CD8-positive, alpha-beta memory T cell (primary cell): Measurements from ENCODE around the gene SPNS2. TPM values are rescaled to one million over a fixed set of nuclear protein-coding genes. Genes with fewer than 3 reads are reported as not detected.

Source experiments
- CTCF ChIA-PET: fragments of 350-600 bp; sonication (Branson Sonifier 250); formaldehyde crosslinking; loops from one replicate; lab custom pipeline; 2021; ENCODE audit warnings: antibody characterized with exemption; lab: Charles Lee
- POLR2A ChIA-PET: fragments of 350-600 bp; sonication (Branson Sonifier 250); formaldehyde crosslinking; loops from one replicate; lab custom pipeline; 2021; ENCODE audit warnings: antibody characterized with exemption; lab: Charles Lee
- DNase-seq, 5 donors: peaks; one replicate each; pipeline versions ENCODE4 v3.0.0 to v3.0.0-alpha.2; 2020 to 2022; ENCODE audit warnings: mixed read lengths in 1 of 5
- H3K27ac ChIP-seq: one replicate; pipeline ENCODE4 v1.7.0; 2013; ENCODE audit warnings: low read depth, mild to moderate bottlenecking, low read length, moderate library complexity
- H3K27me3 ChIP-seq: 2 replicates; pipeline ENCODE4 v1.7.0; 2013; ENCODE audit warnings: low read length, mild to moderate bottlenecking; ENCODE audit not compliant: insufficient read depth, poor library complexity, severe bottlenecking
- H3K36me3 ChIP-seq: 2 replicates; pipeline ENCODE4 v1.7.0; 2013; ENCODE audit warnings: mild to moderate bottlenecking, low read length, moderate library complexity; ENCODE audit not compliant: insufficient read depth
- H3K4me1 ChIP-seq: 2 replicates; pipeline ENCODE4 v1.7.0; 2013; ENCODE audit warnings: mild to moderate bottlenecking, low read length, moderate library complexity; ENCODE audit not compliant: insufficient read depth
- H3K4me3 ChIP-seq: 2 replicates; pipeline ENCODE4 v1.7.0; 2013; ENCODE audit warnings: mild to moderate bottlenecking, low read length
- H3K9me3 ChIP-seq: 2 replicates; pipeline ENCODE4 v1.7.0; 2013; ENCODE audit warnings: mild to moderate bottlenecking, low read length
- H3K27ac Mint-ChIP-seq, 8 donors: one replicate each; pipeline ENCODE4 v1.8.0; 2020 to 2021; ENCODE audit warnings: mixed read lengths in 8 of 8, mild to moderate bottlenecking in 6 of 8, inconsistent platforms in 3 of 8, moderate library complexity in 3 of 8
- H3K27me3 Mint-ChIP-seq, 2 donors: one replicate each; pipeline ENCODE4 v1.8.0; 2020 to 2021; ENCODE audit warnings: mixed read lengths in 2 of 2, mild to moderate bottlenecking in 1 of 2, moderate library complexity in 1 of 2
- H3K36me3 Mint-ChIP-seq, 3 donors: one replicate each; pipeline ENCODE4 v1.8.0; 2020 to 2021; ENCODE audit warnings: mixed read lengths in 3 of 3, inconsistent platforms in 1 of 3, mild to moderate bottlenecking in 1 of 3
- H3K4me1 Mint-ChIP-seq, 3 donors: one replicate each; pipeline ENCODE4 v1.8.0; 2020 to 2021; ENCODE audit warnings: mixed read lengths in 3 of 3, inconsistent platforms in 1 of 3, mild to moderate bottlenecking in 1 of 3
- H3K4me3 Mint-ChIP-seq, 7 donors: one replicate each; pipeline ENCODE4 v1.8.0; 2020 to 2021; ENCODE audit warnings: mixed read lengths in 7 of 7, mild to moderate bottlenecking in 6 of 7, moderate library complexity in 4 of 7, inconsistent platforms in 2 of 7
- H3K9me3 Mint-ChIP-seq, 5 donors: one replicate each; pipeline ENCODE4 v1.8.0; 2020 to 2022; ENCODE audit warnings: mixed read lengths in 5 of 5, mild to moderate bottlenecking in 3 of 5, moderate library complexity in 2 of 5, inconsistent platforms in 1 of 5
- polyA plus RNA-seq: library from polyadenylated mRNA; unstranded; fragments of 300-500 nt; fragmentation: Illumina TruSeq; gene quantifications from one replicate; pipeline ENCODE4 v1.2.3, GENCODE V29; 2021
- total RNA-seq, 2 experiments: library from RNA; stranded (reverse); gene quantifications; one replicate each; pipeline ENCODE4 v1.2.3, GENCODE V29; 2021

Gene SPNS2
- total and polyA plus RNA-seq, 3 experiments from 2014 or later = 0.10 to 0.50 (median 0.49) TPM

GRCh38 chr17:4513113-4514032, 14.7 kb downstream of the SPNS2 start:
- Mint-ChIP-seq H3K36me3 (peaks cover 0 to 1% (median 0%) of the 10 kb centered on the region in 3 donors), H3K27ac (no peak overlapping the region), H3K4me1 (peaks cover 13 to 23% (median 14%) of the 10 kb centered on the region in 3 donors), H3K4me3 (no peak overlapping the region), H3K27me3 (peaks cover 0 to 2% of the 10 kb centered on the region in 2 donors), H3K9me3 (no peaks in the 10 kb centered on the region)
- Histone ChIP-seq H3K4me3 (no peak overlapping the region), H3K27ac (no peak overlapping the region), H3K9me3 (no peaks in the 10 kb centered on the region), H3K27me3 (no peaks in the 10 kb centered on the region), H3K36me3 (no peaks in the 10 kb centered on the region), H3K4me1 (peaks cover 11% of the 10 kb centered on the region)
- POLR2A ChIA-PET = no interaction called here
- no peak for DNase-seq
- CTCF ChIA-PET = no interaction called here

GRCh38 chr17:4514206-4514605, 15.5 kb downstream of the SPNS2 start:
- Mint-ChIP-seq H3K36me3 (peaks cover 0 to 1% (median 0%) of the 10 kb centered on the region in 3 donors), H3K4me1 (peaks cover 6 to 15% (median 7%) of the 10 kb centered on the region in 3 donors), H3K4me3 (no peak overlapping the region), H3K27ac (no peak overlapping the region), H3K27me3 (peaks cover 0 to 2% of the 10 kb centered on the region in 2 donors), H3K9me3 (no peaks in the 10 kb centered on the region)
- DNase-seq = no peak
- CTCF ChIA-PET = no interaction called here
- Histone ChIP-seq H3K4me3 (no peak overlapping the region), H3K27ac (no peak overlapping the region), H3K27me3 (no peaks in the 10 kb centered on the region), H3K36me3 (no peaks in the 10 kb centered on the region), H3K4me1 (peaks cover 5% of the 10 kb centered on the region), H3K9me3 (no peaks in the 10 kb centered on the region)
- POLR2A ChIA-PET = no interaction called here

GRCh38 chr17:4514779-4515178, 16.1 kb downstream of the SPNS2 start:
- Histone ChIP-seq H3K4me1 (no peaks in the 10 kb centered on the region), H3K4me3 (no peak overlapping the region), H3K36me3 (no peaks in the 10 kb centered on the region), H3K27me3 (no peaks in the 10 kb centered on the region), H3K27ac (no peak overlapping the region), H3K9me3 (no peaks in the 10 kb centered on the region)
- Mint-ChIP-seq H3K4me1 (peaks cover under 1 to 9% (median 2%) of the 10 kb centered on the region in 3 donors), H3K9me3 (no peaks in the 10 kb centered on the region), H3K27ac (no peak overlapping the region), H3K36me3 (peaks cover 0 to 1% (median 0%) of the 10 kb centered on the region in 3 donors), H3K4me3 (no peak overlapping the region), H3K27me3 (peaks cover 0 to 2% of the 10 kb centered on the region in 2 donors)
- POLR2A ChIA-PET = no interaction called here
- CTCF ChIA-PET = no interaction called here
- no peak for DNase-seq

GRCh38 chr17:4515501-4515900, 16.8 kb downstream of the SPNS2 start:
- Mint-ChIP-seq H3K4me1 (peaks cover 0 to 5% (median 1%) of the 10 kb centered on the region in 3 donors), H3K4me3 (no peak overlapping the region), H3K9me3 (no peaks in the 10 kb centered on the region), H3K27me3 (peaks cover 0 to 2% of the 10 kb centered on the region in 2 donors), H3K27ac (no peak overlapping the region), H3K36me3 (peaks cover 0 to 1% (median 0%) of the 10 kb centered on the region in 3 donors)
- Histone ChIP-seq H3K4me1 (no peaks in the 10 kb centered on the region), H3K9me3 (no peaks in the 10 kb centered on the region), H3K27me3 (no peaks in the 10 kb centered on the region), H3K4me3 (no peak overlapping the region), H3K36me3 (no peaks in the 10 kb centered on the region), H3K27ac (no peak overlapping the region)
- ChIA-PET POLR2A (no interaction called here), CTCF (no interaction called here)
- no peak for DNase-seq

- H3K27ac ChIP-seq = no peak overlapping the region
- H3K4me1 Mint-ChIP-seq = no peaks in the 10 kb centered on the region
- ChIA-PET POLR2A (interaction anchor here (0.9 kb wide), 1 partner anchor 17 kb away, joined by 7 read pairs; no protein-coding TSS in a partner anchor), CTCF (no interaction called here)
- no peak for DNase-seq
- no peak overlapping the region for H3K4me3 ChIP-seq
- no peaks in the 10 kb centered on the region for H3K9me3 ChIP-seq
- H3K27me3 Mint-ChIP-seq = peaks cover 0 to 2% of the 10 kb centered on the region in 2 donors
- no peaks in the 10 kb centered on the region for H3K9me3 Mint-ChIP-seq
- H3K27me3 ChIP-seq = no peaks in the 10 kb centered on the region
- H3K27ac Mint-ChIP-seq = no peak overlapping the region
- no peak overlapping the region for H3K4me3 Mint-ChIP-seq
- H3K36me3 ChIP-seq = no peaks in the 10 kb centered on the region
- no peaks in the 10 kb centered on the region for H3K4me1 ChIP-seq
- H3K36me3 Mint-ChIP-seq = peaks cover 0 to 1% (median 0%) of the 10 kb centered on the region in 3 donors
These were observed 18.1 kb downstream of the SPNS2 start for GRCh38 chr17:4516735-4517134.

- no peak overlapping the region for H3K4me3 Mint-ChIP-seq
- no peak overlapping the region for H3K27ac Mint-ChIP-seq
- CTCF ChIA-PET = no interaction called here
- Histone ChIP-seq H3K4me3 (no peak overlapping the region), H3K27me3 (no peaks in the 10 kb centered on the region), H3K27ac (no peak overlapping the region), H3K4me1 (no peaks in the 10 kb centered on the region), H3K9me3 (no peaks in the 10 kb centered on the region), H3K36me3 (no peaks in the 10 kb centered on the region)
- H3K27me3 Mint-ChIP-seq = peaks cover 0 to 2% of the 10 kb centered on the region in 2 donors
- no peaks in the 10 kb centered on the region for H3K9me3 Mint-ChIP-seq
- DNase-seq = no peak
- peaks cover 0 to 1% (median 0%) of the 10 kb centered on the region in 3 donors for H3K36me3 Mint-ChIP-seq
- H3K4me1 Mint-ChIP-seq = no peaks in the 10 kb centered on the region
- POLR2A ChIA-PET = no interaction called here
These were observed 20.2 kb downstream of the SPNS2 start for GRCh38 chr17:4518901-4519300.

GRCh38 chr17:4519361-4519788, 20.7 kb downstream of the SPNS2 start:
- Mint-ChIP-seq H3K4me1 (no peaks in the 10 kb centered on the region), H3K36me3 (peaks cover 0 to 1% (median 0%) of the 10 kb centered on the region in 3 donors), H3K9me3 (no peaks in the 10 kb centered on the region), H3K27ac (no peak overlapping the region), H3K27me3 (peaks cover 0 to 2% of the 10 kb centered on the region in 2 donors), H3K4me3 (peak overlapping the region in 1 of 7 donors; percentile 74)
- no peak for DNase-seq
- Histone ChIP-seq H3K4me3 (no peak overlapping the region), H3K4me1 (no peaks in the 10 kb centered on the region), H3K27me3 (no peaks in the 10 kb centered on the region), H3K36me3 (no peaks in the 10 kb centered on the region), H3K9me3 (no peaks in the 10 kb centered on the region), H3K27ac (no peak overlapping the region)
- ChIA-PET CTCF (interaction anchor here (0.7 to 1.0 kb wide), 2 partner anchors 10 to 47 kb away, joined by 3 read pairs; no protein-coding TSS in a partner anchor), POLR2A (no interaction called here)
